ENCODE results near the gene MICAL1.

Gene MICAL1

DNA sequence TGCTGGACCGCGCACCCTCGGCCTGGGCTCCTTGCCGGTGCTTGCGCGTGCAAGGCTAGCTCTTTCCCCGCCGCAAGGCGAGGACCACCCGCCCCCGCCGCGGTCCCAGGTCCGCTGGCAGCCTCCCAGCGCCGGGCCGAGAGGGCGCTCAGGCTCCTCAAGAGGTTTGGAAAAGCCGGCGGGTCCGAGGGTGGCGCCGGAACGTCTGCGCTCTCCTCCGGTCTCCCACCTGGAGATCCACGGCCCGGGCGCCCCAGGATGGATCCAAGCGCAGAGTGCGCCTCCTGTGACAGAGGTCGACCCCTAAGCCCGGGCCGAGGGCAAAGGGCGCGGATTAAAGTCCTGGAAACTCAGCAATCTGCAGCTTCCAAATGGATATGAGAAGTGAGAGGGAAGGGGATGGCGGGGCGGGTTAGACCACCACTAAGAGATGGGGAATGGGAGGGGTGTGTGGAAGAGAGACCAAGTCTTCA, 575 bp upstream of the MICAL1 start (continued):
- TF ChIP-seq, protein P1, sequence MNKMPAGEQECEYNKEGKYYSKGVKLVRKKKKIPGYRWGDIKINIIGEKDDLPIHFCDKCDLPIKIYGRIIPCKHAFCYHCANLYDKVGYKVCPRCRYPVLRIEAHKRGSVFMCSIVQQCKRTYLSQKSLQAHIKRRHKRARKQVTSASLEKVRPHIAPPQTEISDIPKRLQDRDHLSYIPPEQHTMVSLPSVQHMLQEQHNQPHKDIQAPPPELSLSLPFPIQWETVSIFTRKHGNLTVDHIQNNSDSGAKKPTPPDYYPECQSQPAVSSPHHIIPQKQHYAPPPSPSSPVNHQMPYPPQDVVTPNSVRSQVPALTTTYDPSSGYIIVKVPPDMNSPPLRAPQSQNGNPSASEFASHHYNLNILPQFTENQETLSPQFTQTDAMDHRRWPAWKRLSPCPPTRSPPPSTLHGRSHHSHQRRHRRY (tag by site-specific recombination; IDR thresholded peaks at IDR 0.05): no peak
- TF ChIP-seq ZFP3 (tag by site-specific recombination; IDR thresholded peaks at IDR 0.05; ENCODE audit: low read depth) (no peak), ZBTB21 (tag by site-specific recombination; IDR thresholded peaks at IDR 0.05) (no peak), ZNF24 (tag by site-specific recombination; IDR thresholded peaks at IDR 0.05) (no peak), ZNF112 (tag by site-specific recombination; IDR thresholded peaks at IDR 0.05) (no peak), ZNF423 (tag by site-specific recombination; IDR thresholded peaks at IDR 0.05) (no peak), ZNF169 (tag by site-specific recombination; IDR thresholded peaks at IDR 0.05) (no peak), ZNF48 (tag by site-specific recombination; IDR thresholded peaks at IDR 0.05) (no peak), PRDM1 (tag by site-specific recombination; IDR thresholded peaks at IDR 0.05) (no peak), ZNF248 (tag by site-specific recombination; IDR thresholded peaks at IDR 0.05) (no peak), EGR2 (tag by site-specific recombination; IDR thresholded peaks at IDR 0.05; ENCODE audit: low read depth) (no peak; the same call in 1 of the 2 replicates), ZNF529 (tag by site-specific recombination; IDR thresholded peaks at IDR 0.05; ENCODE audit: insufficient replicate concordance) (no peak), ZNF654 (tag by site-specific recombination; IDR thresholded peaks at IDR 0.05; ENCODE audit: low read depth) (no peak), ZNF561 (tag by site-specific recombination; IDR thresholded peaks at IDR 0.05; ENCODE audit: borderline replicate concordance) (peak; percentile 4; the same call in 1 of the 2 replicates), HOXA7 (CRISPR knock-in tag; IDR thresholded peaks at IDR 0.05; ENCODE audit: borderline replicate concordance) (no peak), KLF10 (tag by site-specific recombination; IDR thresholded peaks at IDR 0.05) (0 out of 2 replicates have a peak, but pooled peaks have one; percentile 4), RBAK (tag by site-specific recombination; IDR thresholded peaks at IDR 0.05) (no peak), ZNF404 (tag by site-specific recombination; IDR thresholded peaks at IDR 0.05) (no peak), SCRT2 (tag by site-specific recombination; IDR thresholded peaks at IDR 0.05) (no peak), ZNF585B (tag by site-specific recombination; IDR thresholded peaks at IDR 0.05) (no peak), OVOL3 (tag by site-specific recombination; IDR thresholded peaks at IDR 0.05) (no peak), ZNF660 (tag by site-specific recombination; IDR thresholded peaks at IDR 0.05) (no peak), TCF7L2 (IDR thresholded peaks at IDR 0.05; ENCODE audit: borderline replicate concordance, low read depth, low read length) (no peak), ZNF335 (tag by site-specific recombination; conservative IDR thresholded peaks at IDR 0.05) (peak; percentile 43; the same call in 1 of the 2 replicates), ZXDB (tag by site-specific recombination; IDR thresholded peaks at IDR 0.05) (no peak), ZNF510 (tag by site-specific recombination; IDR thresholded peaks at IDR 0.05; ENCODE audit: insufficient replicate concordance) (no peak)
- TF ChIP-seq, protein P2, sequence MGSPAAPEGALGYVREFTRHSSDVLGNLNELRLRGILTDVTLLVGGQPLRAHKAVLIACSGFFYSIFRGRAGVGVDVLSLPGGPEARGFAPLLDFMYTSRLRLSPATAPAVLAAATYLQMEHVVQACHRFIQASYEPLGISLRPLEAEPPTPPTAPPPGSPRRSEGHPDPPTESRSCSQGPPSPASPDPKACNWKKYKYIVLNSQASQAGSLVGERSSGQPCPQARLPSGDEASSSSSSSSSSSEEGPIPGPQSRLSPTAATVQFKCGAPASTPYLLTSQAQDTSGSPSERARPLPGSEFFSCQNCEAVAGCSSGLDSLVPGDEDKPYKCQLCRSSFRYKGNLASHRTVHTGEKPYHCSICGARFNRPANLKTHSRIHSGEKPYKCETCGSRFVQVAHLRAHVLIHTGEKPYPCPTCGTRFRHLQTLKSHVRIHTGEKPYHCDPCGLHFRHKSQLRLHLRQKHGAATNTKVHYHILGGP (tag by site-specific recombination; IDR thresholded peaks at IDR 0.05): no peak
- TF ChIP-seq, protein P3, sequence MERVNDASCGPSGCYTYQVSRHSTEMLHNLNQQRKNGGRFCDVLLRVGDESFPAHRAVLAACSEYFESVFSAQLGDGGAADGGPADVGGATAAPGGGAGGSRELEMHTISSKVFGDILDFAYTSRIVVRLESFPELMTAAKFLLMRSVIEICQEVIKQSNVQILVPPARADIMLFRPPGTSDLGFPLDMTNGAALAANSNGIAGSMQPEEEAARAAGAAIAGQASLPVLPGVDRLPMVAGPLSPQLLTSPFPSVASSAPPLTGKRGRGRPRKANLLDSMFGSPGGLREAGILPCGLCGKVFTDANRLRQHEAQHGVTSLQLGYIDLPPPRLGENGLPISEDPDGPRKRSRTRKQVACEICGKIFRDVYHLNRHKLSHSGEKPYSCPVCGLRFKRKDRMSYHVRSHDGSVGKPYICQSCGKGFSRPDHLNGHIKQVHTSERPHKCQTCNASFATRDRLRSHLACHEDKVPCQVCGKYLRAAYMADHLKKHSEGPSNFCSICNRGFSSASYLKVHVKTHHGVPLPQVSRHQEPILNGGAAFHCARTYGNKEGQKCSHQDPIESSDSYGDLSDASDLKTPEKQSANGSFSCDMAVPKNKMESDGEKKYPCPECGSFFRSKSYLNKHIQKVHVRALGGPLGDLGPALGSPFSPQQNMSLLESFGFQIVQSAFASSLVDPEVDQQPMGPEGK (tag by site-specific recombination; IDR thresholded peaks at IDR 0.05): no peak; the same call in 1 of the 2 replicates
- TF ChIP-seq, protein P4, sequence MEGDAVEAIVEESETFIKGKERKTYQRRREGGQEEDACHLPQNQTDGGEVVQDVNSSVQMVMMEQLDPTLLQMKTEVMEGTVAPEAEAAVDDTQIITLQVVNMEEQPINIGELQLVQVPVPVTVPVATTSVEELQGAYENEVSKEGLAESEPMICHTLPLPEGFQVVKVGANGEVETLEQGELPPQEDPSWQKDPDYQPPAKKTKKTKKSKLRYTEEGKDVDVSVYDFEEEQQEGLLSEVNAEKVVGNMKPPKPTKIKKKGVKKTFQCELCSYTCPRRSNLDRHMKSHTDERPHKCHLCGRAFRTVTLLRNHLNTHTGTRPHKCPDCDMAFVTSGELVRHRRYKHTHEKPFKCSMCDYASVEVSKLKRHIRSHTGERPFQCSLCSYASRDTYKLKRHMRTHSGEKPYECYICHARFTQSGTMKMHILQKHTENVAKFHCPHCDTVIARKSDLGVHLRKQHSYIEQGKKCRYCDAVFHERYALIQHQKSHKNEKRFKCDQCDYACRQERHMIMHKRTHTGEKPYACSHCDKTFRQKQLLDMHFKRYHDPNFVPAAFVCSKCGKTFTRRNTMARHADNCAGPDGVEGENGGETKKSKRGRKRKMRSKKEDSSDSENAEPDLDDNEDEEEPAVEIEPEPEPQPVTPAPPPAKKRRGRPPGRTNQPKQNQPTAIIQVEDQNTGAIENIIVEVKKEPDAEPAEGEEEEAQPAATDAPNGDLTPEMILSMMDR (tag by site-specific recombination; IDR thresholded peaks at IDR 0.05): no peak; the same call in 1 of the 2 replicates
- TF ChIP-seq, protein P5, sequence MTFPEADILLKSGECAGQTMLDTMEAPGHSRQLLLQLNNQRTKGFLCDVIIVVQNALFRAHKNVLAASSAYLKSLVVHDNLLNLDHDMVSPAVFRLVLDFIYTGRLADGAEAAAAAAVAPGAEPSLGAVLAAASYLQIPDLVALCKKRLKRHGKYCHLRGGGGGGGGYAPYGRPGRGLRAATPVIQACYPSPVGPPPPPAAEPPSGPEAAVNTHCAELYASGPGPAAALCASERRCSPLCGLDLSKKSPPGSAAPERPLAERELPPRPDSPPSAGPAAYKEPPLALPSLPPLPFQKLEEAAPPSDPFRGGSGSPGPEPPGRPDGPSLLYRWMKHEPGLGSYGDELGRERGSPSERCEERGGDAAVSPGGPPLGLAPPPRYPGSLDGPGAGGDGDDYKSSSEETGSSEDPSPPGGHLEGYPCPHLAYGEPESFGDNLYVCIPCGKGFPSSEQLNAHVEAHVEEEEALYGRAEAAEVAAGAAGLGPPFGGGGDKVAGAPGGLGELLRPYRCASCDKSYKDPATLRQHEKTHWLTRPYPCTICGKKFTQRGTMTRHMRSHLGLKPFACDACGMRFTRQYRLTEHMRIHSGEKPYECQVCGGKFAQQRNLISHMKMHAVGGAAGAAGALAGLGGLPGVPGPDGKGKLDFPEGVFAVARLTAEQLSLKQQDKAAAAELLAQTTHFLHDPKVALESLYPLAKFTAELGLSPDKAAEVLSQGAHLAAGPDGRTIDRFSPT (tag by site-specific recombination; IDR thresholded peaks at IDR 0.05): peak; percentile 55
- TF ChIP-seq, protein P6, sequence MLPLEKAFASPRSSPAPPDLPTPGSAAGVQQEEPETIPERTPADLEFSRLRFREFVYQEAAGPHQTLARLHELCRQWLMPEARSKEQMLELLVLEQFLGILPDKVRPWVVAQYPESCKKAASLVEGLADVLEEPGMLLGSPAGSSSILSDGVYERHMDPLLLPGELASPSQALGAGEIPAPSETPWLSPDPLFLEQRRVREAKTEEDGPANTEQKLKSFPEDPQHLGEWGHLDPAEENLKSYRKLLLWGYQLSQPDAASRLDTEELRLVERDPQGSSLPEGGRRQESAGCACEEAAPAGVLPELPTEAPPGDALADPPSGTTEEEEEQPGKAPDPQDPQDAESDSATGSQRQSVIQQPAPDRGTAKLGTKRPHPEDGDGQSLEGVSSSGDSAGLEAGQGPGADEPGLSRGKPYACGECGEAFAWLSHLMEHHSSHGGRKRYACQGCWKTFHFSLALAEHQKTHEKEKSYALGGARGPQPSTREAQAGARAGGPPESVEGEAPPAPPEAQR (tag by site-specific recombination; IDR thresholded peaks at IDR 0.05): no peak
